ENCODE data around the gene CTDSPL2. TPM values are rescaled to one million over a fixed set of nuclear protein-coding genes. Genes with fewer than 3 reads are reported as not detected.

CTDSPL2 gene
- total and polyA plus RNA-seq, 2 of the 4 experiments (the other 2 are of a cell fraction) = 17.3 to 47.3 TPM

DNA sequence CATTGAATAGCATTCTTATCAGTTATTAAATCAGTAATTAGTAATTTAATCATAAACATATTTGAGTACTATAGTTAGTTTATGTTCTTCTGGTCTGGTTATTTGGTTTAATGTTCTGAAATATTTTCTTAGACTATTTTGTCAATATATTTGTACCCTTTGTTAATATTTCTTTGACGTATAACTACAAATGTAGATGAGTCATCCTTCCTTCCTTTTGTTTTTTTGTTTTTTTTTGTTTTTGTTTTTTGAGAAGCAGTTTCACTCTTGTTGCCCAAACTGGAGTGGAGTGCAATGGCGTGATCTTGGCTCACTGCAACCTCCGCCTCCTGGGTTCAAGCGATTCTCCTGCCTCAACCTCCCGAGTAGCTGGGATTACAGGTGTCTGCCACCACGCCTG lies 92.1 kb downstream of the CTDSPL2 start:
- Histone ChIP-seq H3K56ac (ENCODE audit: extremely low read depth, insufficient read depth, low read length) (no peak overlapping the region), H2AK9ac (replicated peaks; ENCODE audit: low read depth, low read length, poor library complexity) (no peak overlapping the region), H3K18ac (ENCODE audit: low read depth, low read length) (no peak overlapping the region), H2BK20ac (ENCODE audit: low read depth, low read length) (no peak overlapping the region), H3K9ac (ENCODE audit: low read depth, low read length) (no peak overlapping the region), H4K8ac (ENCODE audit: low read depth in 2 of 2, low read length in 2 of 2) (no peak overlapping the region), H2BK15ac (ENCODE audit: low read depth, low read length) (no peak overlapping the region), H3K23ac (ENCODE audit: low read depth, low read length) (no peak overlapping the region), H3K27me3 (ENCODE audit: control insufficient read depth, insufficient read depth, low read length) (no peaks in the 10 kb centered on the region), H4K91ac (ENCODE audit: insufficient read depth, low read depth, low read length) (no peak overlapping the region), H4K20me1 (ENCODE audit: insufficient read depth, low read length) (no peaks in the 10 kb centered on the region; the same call in 1 of the 2 replicates), H3K4me1 (ENCODE audit: control insufficient read depth, insufficient read depth, low read length) (no peaks in the 10 kb centered on the region), H3K27ac (ENCODE audit: insufficient read depth, low read length) (no peak overlapping the region), H2AFZ (replicated peaks; ENCODE audit: low read length, poor library complexity) (no peak overlapping the region), H2BK120ac (ENCODE audit: low read depth, low read length) (no peak overlapping the region), H2BK5ac (ENCODE audit: low read depth, low read length, poor library complexity, severe bottlenecking) (no peak overlapping the region), H3K36me3 (ENCODE audit: control insufficient read depth, insufficient read depth, low read length) (peaks cover 24% of the 10 kb centered on the region), H3K9me3 (ENCODE audit: control insufficient read depth, insufficient read depth, low read length) (no peaks in the 10 kb centered on the region), H3K79me1 (ENCODE audit: low read depth in 1 of 2, low read length in 2 of 2) (peaks cover 7 to 16% of the 10 kb centered on the region in 2 experiments), H3K14ac (replicated peaks; ENCODE audit: low read depth, low read length) (no peak overlapping the region), H4K5ac (ENCODE audit: low read depth, low read length) (no peak overlapping the region), H3K4me3 (ENCODE audit: insufficient read depth, low read depth, low read length) (no peak overlapping the region), H2AK5ac (ENCODE audit: low read depth, low read length) (no peak overlapping the region), H3K4ac (ENCODE audit: low read depth, low read length) (no peak overlapping the region), H3K4me2 (ENCODE audit: low read depth, low read length) (no peak overlapping the region), H3K9me1 (ENCODE audit: insufficient read depth, low read length) (peaks cover 3% of the 10 kb centered on the region)
- DNase-seq (no peak), ATAC-seq (ENCODE audit: low read depth) (no peak)
- intact Hi-C loops (cut with micrococcal nuclease) (no loop called here), in situ Hi-C loops (cut with MboI; ENCODE audit: low sequenced_read_pairs) (no loop called here), dilution Hi-C loops (cut with HindIII; ENCODE audit: low sequenced_read_pairs, unreplicated experiment) (no loop called here)
- POLR2A ChIA-PET (ENCODE audit: unreplicated experiment) = no interaction called here
- 0 out of 2 replicates have a peak, but pooled peaks have one; percentile 7 for TF ChIP-seq NFE2L2 (IDR thresholded peaks at IDR 0.05; ENCODE audit: low read depth, low read length)
- no peak for TF ChIP-seq SMC3 (IDR thresholded peaks at IDR 0.05; ENCODE audit: low read depth, low read length)
- WGBS, 2 experiments (ENCODE audit: extremely low coverage in 2 of 2, insufficient read length in 1 of 2) = no CpG with 5 or more reads among the region's 6 CpGs
- CTCF ChIA-PET = no interaction called here
- BruUV-seq (replicated peaks) = no TSS peak

All from IMR-90 (cell line).